Activated CD8-positive, alpha-beta memory T cell treated with anti-CD3 and anti-CD28 coated beads, Interleukin-2, amount 50 U/mL, for 24 hours (primary cell): ENCODE measurements around the gene MINAR1.
"Not testable (repeated sequence)": the region's sequence is repeated elsewhere in the genome, so short reads cannot be mapped to it uniquely, and the experiment has no call there.

ENCODE experiments used
- DNase-seq: peaks from one replicate; pipeline ENCODE4 v3.0.0-alpha.2; 2020; ENCODE audit errors: extremely low read depth

The MINAR1 gene, protein sequence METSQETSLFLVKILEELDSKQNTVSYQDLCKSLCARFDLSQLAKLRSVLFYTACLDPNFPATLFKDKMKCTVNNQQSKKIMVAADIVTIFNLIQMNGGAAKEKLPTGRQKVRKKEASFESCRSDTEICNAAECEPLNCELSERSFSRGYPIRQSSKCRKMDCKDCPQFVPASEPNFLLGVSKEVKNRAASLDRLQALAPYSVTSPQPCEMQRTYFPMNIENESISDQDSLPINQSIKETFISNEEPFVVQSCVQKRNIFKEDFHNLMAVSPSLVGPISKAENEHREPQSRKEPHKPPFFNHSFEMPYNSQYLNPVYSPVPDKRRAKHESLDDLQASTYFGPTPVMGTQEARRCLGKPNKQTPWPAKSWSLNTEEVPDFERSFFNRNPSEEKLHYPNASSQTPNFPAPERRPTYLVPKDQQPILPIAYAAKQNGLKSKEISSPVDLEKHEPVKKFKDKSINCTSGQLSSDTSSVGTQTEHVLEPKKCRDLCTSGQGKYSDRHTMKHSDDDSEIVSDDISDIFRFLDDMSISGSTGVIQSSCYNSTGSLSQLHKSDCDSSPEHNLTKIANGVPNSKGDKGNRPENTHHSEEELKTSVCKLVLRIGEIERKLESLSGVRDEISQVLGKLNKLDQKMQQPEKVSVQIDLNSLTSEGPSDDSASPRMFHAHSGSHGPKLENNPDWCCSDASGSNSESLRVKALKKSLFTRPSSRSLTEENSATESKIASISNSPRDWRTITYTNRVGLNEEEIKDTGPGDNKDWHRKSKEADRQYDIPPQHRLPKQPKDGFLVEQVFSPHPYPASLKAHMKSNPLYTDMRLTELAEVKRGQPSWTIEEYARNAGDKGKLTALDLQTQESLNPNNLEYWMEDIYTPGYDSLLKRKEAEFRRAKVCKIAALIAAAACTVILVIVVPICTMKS

DNA sequence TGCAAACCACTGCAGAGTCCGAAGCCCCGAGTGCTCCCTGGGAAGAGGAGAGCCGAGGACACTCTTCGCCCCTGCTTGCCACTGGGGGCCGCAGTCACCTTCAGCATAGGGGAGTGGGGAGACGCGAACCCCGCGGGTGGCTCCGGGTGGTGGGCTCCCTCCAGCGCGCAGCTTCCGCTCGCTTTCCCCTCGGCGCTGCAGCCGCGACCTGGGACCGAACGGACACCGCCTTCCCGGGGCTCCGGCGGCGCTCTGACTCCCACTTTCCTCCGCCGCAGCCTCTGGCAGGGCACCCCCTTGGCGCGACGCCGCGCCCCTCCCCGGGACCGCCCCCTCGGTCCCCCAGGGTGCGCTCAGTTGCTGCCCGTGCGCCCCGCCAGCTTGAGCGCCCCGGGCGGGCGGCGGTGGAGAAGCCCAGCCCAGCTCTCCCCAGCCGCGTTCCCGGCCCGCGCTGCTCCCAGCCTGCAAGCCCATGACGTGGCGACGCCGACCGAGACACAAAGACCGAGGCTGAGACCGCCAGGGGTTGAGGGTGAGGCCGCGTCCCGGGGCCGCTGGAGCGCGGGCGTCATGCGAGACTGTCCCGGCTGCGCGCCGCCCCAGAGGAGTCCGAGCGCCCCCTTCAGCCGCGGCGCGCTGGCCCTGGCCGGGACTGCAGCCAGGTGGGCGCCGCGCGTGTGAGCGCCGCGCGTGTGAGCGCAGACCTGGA is at the start of gene MINAR1:
TSS of gene MINAR1 (plus strand) at position 701 of the 709 bp plus-strand sequence. CDS start 23,812 bp downstream, outside the sequence.
- DNase-seq = no peak

DNA sequence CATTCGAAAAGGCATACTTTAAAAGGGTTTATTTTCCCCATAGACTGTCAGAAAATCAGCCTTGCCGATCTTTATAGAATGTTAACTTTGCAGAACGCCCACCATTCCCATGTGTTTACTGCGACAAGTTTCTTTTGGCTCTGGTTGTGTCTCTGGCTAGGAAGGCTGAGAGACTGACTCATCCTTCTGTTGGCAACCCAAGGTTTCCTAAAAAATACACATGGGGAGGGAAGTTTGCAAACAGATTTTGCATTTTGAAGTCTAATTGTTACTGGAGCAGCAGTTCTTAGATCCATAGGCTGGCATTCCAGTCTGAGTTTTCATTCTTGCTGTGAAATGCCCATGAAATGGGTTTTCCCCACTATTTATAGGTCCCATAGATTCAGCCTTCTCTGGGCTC is 37.9 kb upstream of the MINAR1 start:
- no peak for DNase-seq

DNA sequence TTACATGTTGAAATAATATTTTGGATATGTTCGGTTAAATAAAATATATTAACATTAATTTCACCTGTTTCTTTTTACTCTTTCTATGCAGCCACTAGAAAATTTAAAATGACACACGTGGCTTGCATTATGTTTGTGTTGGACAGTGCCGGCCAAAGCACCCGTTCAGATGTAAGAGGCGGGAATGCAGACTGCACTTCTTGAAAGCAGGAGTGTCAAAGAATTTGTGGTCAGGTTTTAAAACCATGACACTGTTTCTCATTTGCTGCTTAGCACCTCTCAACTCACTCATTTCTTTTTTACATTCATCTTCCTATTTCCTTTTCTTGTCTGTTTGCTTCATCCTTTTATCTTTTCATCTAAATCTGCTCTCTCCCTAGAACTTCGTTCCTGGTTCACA is 35.3 kb upstream of the MINAR1 start:
- DNase-seq = no peak

DNA sequence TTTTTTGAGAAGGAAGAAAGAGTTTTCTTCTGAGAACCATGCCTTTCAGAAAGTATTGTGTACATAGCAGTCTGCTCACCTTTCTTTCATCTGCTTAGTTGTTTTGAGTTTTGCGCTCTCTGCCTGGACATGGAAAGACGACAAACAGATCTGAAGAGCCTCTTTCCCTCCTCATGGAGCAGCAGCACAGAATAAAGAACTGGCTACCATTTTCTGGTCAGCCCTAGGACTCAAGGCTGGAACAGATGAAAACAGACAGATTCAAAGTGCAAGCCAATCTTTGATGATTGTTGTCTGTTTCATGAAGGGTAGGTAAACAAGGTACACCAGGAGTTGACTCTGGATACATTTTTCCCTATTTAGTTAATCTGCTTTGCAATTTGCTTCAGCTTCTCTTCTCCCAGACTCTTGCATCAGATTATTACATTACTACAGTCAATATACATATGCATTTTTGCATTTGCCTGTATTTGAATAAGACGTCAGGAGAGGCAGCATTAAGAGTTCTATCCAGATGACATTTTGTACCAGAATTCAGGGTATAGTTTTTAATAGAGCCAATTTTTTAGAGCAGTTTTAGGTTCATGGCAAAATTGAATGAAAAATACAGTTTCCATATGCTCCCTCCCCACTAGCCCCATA is 34.7 kb upstream of the MINAR1 start:
- no peak for DNase-seq

DNA sequence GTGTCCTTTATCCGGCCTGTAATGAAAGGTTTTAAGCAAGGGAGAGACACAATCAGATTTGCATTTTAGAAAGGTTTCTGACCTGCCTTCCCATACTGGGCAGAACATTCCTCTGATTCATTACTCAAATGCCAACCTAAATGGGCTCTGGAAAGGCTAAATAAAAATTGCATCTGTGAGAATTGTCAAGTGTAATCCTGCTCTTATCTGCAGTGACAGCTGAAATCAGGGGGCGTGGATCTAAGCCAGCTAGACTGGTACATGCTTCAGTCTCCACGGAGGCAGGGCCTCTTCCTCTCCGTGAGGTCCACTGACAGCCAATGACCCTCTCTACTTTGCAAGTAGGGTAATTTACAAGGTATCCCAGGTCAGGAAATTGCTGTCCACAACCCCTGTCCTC is 32.5 kb upstream of the MINAR1 start:
- DNase-seq = no peak

DNA sequence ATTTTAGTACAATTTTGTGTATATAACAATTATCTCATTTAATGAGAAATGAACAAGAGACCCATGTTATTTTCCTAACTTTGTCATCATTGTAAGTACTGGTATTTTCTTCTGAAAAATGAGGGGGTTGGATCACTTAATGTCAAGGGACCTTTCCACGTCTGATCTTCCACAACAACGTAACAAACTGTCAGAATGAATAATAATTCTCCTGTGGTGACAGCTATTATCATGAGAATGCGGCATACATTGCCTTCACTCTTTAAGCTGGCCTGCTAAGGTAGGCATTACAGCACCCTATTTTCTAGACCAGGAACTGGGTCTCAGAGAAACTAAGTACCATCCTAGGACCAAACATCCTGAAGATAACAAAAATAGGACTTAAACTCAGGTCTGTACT is 31.5 kb upstream of the MINAR1 start:
- no peak for DNase-seq

DNA sequence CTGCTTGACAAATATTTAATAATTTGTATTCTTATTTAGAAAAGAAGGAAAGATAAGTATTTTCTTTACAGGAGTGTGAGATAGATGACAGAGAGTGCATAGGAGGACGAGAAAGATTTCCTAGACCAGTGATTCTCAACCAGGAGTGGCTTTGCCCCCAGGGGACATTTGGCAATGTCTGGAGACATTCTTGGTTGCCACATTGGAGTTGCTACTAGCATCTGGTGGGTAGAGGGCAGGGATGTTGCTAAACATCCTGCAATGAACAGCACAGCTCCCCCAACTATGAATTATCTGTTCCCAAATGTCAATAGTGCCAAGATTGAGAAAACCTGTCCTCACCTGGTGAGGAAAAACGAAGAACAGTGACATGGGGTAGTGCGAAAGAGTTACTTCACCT is 30.8 kb upstream of the MINAR1 start:
- DNase-seq = no peak

DNA sequence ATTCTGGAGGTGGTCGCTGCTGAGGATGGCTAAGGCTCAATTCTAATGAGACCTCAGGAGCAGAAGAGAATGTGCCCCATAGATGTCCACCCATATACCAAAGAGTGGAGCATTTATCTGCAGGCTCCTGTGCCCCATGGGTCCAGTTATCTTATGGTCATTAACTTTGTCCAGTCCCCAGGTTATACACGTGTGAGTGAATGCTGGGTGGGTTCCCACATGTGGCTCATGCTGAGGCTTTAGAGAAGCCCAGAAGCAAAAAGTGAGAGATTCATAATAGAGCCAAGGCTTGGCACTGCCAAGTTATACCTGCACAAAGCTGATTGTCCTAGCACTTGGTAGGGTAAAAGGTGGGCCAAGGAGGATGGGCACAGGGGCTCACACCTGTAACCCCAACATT is 30.0 kb upstream of the MINAR1 start:
- no peak for DNase-seq

DNA sequence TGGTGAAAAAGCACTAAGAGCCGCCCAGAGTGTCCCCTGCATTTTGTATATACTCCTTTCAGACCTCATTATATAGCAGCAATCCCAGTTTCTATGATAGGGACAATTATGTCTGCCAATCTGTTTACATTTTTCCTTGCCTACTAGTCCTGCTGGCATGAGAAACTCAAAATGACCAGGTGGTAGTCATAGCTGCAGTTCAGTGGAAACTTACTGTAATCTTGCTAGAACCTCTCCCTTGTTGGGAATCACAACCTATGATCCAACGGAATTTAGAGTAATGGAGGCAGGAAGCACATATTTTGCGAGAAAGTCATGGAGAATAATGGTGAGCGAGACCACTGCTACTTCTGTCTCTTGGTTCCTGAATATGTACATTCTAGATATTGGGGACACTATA is 28.6 kb upstream of the MINAR1 start:
- DNase-seq = no peak

DNA sequence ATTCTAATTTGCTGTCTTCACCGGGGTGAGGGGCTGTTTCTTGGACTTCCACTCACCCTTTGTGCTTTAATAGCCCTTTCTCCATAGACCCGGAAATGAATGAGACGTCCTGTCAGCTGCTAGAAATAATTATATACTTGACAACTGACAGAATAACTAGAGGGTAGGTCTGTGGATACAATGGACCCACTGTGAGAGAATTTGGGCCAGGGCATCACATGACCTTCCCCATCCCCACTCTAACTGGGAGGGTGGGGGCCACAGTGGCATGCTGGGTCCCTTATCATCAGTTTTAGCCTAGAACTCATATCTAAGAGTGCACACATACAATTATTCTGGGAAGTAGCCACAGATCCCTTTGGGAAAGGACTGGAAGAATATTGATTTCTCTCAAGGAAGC is 25.9 kb upstream of the MINAR1 start:
- DNase-seq = no peak

DNA sequence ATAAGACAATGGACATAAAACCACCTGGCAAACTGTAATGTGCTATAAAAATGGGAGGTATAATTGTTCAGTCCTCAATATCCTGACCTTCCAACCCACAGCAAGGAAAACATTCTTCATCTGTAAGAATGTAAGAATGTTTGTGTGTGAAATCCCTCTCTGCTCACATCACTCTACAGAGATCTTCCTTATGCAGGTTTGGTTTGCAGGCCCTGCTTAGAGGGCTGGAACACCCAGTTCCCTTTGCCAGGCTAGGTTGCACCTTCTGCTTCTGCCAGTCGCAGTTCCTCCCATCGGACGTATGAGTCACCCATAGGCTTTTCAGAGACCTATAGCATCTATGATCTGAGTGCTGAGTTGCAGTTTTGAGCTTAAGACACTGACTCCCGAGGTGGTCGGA is 24.1 kb upstream of the MINAR1 start:
- no peak for DNase-seq

DNA sequence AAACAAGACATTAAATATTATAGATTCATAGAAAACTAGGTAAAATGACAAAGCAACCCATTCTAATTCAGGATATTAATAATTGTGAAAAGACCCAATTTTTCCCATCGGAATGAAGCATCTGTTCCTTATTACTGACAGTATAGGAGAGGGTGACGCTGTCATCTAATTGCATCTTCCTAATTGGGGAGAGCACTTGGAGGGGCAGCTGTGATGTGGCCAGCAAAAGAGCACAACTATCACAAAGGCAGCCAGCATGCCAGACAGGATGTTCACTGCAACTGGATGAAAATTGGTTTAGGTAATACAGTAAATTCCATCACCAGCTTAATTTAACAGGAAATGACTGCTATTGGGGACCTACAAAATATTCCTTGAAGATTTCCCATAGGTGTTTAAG is 21.9 kb upstream of the MINAR1 start:
- DNase-seq = no peak

DNA sequence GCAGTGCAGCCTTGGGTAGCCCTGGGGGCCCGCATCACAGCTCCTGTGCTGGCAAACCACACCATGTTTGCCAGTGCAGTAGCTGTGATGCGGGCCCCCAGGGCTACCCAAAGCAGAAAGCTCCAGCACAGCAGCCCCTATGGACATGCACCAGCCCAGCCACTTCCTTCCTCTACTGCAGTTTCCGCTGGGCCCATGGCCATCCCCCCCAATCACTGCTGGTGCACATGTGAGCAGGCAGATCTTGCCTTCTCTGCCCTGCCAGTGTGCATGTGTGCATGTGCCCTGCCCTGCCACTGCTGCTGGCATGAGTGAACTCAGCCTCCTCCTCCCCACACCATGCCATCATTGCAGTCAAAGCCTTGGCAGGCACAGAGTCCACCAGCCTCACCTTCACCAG is 20.1 kb upstream of the MINAR1 start:
- DNase-seq = no peak

DNA sequence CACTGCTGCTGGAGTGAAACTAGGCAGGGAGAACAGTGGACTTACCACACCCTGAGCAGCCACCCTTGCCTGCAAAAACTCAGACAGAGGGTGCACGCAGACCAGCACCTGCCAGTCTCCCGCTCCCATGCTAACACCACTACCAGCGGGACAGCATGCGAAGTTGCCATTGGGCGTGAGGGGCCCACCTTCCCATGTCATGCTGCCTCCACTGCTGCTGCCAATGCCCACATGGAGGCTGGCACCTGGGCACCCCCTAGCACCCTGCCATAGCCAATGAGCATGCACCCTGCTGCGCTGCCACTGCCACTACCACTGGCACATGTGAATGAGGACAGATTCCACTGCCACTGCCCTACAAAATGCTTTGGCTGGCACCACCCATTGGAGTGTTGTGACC is 19.7 kb upstream of the MINAR1 start:
- no peak for DNase-seq

DNA sequence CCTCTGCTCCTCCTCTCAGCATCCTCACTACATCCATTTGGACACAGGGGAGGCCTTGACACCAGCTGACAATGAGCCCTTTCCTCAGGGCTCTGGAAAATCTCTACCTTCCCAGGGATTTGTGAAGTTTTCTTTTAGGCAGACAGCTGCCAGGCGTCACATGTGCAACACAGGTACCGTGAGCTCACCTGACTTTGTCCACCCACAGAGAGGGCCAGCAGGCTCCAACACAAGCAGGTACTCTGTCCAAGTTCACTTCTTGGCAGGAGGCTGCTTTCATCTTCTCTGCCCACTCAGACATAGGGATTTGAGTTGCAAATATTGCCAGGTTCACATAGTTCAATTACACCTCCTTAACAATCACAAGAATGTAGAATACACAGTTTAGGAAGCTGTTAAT is 15.3 kb upstream of the MINAR1 start:
- no peak for DNase-seq

DNA sequence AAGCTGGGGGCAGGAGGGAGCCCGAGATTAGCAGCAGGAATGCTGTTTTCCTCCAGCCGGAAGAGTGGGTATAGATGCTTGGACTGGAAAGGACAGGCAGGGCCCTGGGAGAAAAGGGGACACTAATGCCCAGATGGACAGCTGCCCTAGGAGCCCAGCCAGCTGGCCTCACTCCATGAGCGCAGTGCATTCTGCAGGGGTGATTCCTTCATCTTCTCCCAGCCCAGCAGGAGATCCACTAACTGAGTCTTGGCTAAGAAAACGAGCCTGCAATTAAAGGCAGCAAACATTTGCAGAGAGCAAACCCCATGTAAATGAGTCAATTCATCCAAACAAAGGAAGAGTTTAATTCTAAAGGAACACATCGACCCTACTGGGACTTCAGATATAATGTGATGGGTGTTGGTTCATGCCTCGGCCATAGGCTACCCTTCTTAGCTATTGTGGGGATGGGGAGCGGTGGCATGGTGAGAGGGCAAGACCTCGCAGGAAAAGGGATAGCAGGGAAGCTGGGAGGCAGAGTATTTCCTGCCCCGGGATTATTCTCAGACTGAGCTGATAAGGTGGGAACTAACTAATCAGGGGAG is 13.3 kb upstream of the MINAR1 start:
- DNase-seq = no peak

DNA sequence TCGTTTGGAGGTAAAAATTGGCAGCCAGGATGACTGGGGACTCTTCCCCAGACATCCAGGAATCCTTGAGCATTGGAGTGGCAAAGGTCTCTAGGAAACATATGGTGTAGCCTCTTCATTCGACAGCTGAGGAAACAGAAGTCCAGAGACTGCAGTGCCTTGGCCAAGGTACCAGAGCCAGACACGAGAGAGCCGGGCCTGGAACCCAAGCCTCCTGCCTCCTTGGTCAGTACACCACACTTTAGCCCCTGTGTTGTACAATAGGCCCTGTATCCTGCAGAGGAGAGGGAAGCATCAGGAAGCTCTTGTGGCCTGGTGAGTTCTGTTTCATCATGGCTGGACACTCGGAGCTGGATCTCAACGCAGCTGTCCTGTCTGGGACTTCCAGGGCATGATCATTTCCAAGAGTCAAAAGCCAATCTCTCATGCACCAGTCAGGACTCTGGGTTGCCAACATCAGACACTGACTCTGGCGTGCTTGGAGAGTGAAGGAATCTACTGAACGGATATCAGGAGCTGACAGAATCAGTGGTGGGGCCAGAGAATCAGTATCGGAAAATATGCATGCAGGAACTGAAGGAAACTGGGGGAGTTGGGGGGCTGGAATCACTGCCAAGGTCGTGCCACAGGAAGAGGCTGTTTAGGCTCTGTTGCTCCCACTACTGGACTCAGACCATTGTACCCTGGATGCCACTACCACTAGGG is 6.4 kb upstream of the MINAR1 start:
- DNase-seq = no peak

DNA sequence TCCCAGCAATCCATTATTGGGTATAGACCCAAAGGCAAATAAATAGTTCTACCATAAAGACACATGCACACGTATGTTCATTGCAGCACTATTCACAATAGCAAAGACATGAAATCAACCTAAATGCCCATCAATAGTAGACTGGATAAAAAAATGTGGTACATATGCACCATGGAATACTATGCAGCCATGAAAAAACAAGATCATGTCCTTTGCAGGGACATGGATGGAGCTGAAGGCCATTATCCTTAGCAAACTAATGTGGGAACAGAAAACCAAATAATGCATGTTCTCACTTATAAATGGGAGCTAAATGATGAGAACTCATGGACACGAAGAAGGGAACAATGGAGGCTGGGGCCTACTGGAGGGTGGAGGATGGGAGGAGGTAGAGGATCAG is 5.2 kb upstream of the MINAR1 start:
- not testable (repeated sequence) for DNase-seq

DNA sequence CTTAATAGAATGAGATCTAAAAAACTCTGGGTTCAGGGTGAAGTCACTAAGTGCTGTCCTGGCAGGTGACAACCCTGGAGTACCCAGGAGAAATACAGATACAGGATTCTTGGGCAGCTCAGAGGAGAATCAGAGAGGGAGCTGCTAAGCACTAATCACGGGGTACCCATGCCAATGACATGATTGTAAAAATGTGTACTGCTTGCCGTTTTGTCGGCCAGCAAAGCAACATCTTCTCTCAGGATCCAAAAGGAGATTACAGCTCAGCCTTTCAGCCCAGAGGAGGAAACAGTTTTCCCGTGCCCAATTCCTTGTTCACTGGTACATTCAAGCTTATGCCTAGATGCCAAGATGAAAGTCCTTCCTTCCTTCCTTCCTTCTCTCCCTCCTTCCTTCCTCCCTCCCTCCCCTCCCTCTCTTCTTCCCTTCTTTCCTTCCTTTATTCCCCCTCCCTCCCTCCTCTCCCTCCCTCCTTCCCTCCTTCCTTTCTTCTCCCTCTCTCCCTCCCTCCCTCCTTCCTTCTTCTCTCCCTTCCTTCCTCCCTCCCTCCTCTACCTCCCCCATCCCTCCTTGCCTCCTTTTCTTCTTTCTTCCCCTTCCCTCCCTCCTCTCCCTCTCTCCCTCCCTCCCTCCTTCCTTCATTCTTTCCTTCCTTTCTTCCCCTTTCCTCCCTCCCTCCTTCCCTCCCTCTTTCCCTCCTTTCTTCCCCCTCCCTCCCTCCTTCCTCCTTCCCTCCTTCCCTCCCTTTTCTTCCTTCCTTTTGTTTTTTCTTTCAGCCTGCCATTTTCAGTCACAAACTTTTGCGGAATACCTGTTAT is 4.1 kb upstream of the MINAR1 start:
- no peak for DNase-seq
